SK-N-SH treated with all-trans-retinoic acid at 6 μM for 48 hours (cell line): Measurements from ENCODE around the gene NELFCD.

Experiments
- ARNTL ChIP-seq: fragments of 450-650 bp; formaldehyde crosslinking; IDR thresholded peaks from 2 replicates; pipeline ENCODE4 v1.5.0; 2020; ENCODE audit warnings: low read depth, mild to moderate bottlenecking, moderate library complexity, borderline replicate concordance
- BACH2 ChIP-seq: fragments of 250-450 bp; sonication (Bioruptor Pico); IDR thresholded peaks from 2 replicates; pipeline ENCODE4 v1.9.0; 2021; ENCODE audit warnings: mild to moderate bottlenecking, borderline replicate concordance
- GLIS3 ChIP-seq: fragments of 250-450 bp; sonication (Bioruptor Pico); IDR thresholded peaks from 2 replicates; pipeline ENCODE4 v1.5.0; 2020; ENCODE audit warnings: mild to moderate bottlenecking, moderate library complexity
- ISL1 ChIP-seq: fragments of 250-450 bp; sonication (Bioruptor Pico); IDR thresholded peaks from 2 replicates; pipeline ENCODE4 v2.1.2; 2022; ENCODE audit warnings: mild to moderate bottlenecking, moderate library complexity
- PATZ1 ChIP-seq: fragments of 250-450 bp; sonication (Bioruptor Pico); IDR thresholded peaks from 2 replicates; pipeline ENCODE4 v1.8.0; 2020; ENCODE audit warnings: mild to moderate bottlenecking, moderate library complexity, borderline replicate concordance
- RARB ChIP-seq: fragments of 250-450 bp; sonication (Bioruptor Pico); IDR thresholded peaks from 2 replicates; pipeline ENCODE4 v1.8.0; 2021; ENCODE audit warnings: mild to moderate bottlenecking, moderate library complexity
- SNAI2 ChIP-seq: fragments of 250-450 bp; sonication (Bioruptor Pico); IDR thresholded peaks from 2 replicates; pipeline ENCODE4 v1.5.0; 2020; ENCODE audit warnings: mild to moderate bottlenecking, moderate library complexity
- TOX ChIP-seq: fragments of 250-450 bp; sonication (Bioruptor Pico); IDR thresholded peaks from 2 replicates; pipeline ENCODE4 v1.8.0; 2021; ENCODE audit warnings: mild to moderate bottlenecking, moderate library complexity, borderline replicate concordance
- ZC3H10 ChIP-seq: fragments of 250-450 bp; sonication (Bioruptor Pico); IDR thresholded peaks from 2 replicates; pipeline ENCODE4 v1.5.1; 2021; ENCODE audit warnings: mild to moderate bottlenecking, moderate library complexity
- ZFP3 ChIP-seq: fragments of 250-450 bp; sonication (Bioruptor Pico); IDR thresholded peaks from 2 replicates; pipeline ENCODE4 v1.5.0; 2020; ENCODE audit warnings: mild to moderate bottlenecking, moderate library complexity
- ZFP30 ChIP-seq: fragments of 450-650 bp; formaldehyde crosslinking; IDR thresholded peaks from 2 replicates; pipeline ENCODE4 v1.5.0; 2022; ENCODE audit warnings: mild to moderate bottlenecking, moderate library complexity
- ZNF70 ChIP-seq: fragments of 450-650 bp; formaldehyde crosslinking; IDR thresholded peaks from 2 replicates; pipeline ENCODE4 v1.5.0; 2020; ENCODE audit warnings: mild to moderate bottlenecking, moderate library complexity
- ZNF8 ChIP-seq: fragments of 450-650 bp; formaldehyde crosslinking; IDR thresholded peaks from 2 replicates; pipeline ENCODE4 v1.5.0; 2020; ENCODE audit warnings: mild to moderate bottlenecking, moderate library complexity
- TF ChIP-seq, protein P1 (sequence below): fragments of 250-450 bp; sonication (Bioruptor Pico); IDR thresholded peaks from 2 replicates; pipeline ENCODE4 v1.5.1; 2020; ENCODE audit warnings: low read depth, mild to moderate bottlenecking, moderate library complexity

DNA sequence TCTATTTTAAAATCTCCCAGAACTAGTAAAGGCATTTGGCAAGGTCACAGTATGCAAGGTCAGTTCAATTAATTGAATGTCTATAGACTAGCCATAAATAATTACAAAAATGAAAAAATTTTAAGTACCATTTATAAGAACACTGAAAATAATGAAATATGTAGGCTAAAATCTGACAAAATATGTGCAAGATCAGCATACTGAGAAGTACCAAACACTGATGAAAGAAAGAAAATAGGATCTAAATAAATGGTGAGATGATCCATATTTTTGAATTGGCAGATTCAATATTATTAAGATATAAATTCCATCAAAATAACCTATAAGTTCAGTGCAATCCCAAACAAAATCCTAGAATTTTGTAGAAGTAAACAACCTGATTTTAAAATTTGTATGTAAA is 28.0 kb upstream of the NELFCD start:
- TF ChIP-seq ARNTL: no peak
- no peak for TF ChIP-seq SNAI2
- TF ChIP-seq PATZ1 (CRISPR knock-in tag): no peak
- no peak for TF ChIP-seq ISL1
- no peak for TF ChIP-seq TOX (CRISPR knock-in tag)
- TF ChIP-seq ZFP3: no peak
- no peak for TF ChIP-seq RARB
- no peak for TF ChIP-seq ZC3H10 (CRISPR knock-in tag)
- TF ChIP-seq BACH2 (CRISPR knock-in tag): no peak
- TF ChIP-seq GLIS3 (CRISPR knock-in tag): no peak
- TF ChIP-seq ZNF8 (CRISPR knock-in tag): no peak
- TF ChIP-seq ZNF70 (CRISPR knock-in tag): no peak
- TF ChIP-seq ZFP30 (CRISPR knock-in tag): no peak
- TF ChIP-seq, protein P1, sequence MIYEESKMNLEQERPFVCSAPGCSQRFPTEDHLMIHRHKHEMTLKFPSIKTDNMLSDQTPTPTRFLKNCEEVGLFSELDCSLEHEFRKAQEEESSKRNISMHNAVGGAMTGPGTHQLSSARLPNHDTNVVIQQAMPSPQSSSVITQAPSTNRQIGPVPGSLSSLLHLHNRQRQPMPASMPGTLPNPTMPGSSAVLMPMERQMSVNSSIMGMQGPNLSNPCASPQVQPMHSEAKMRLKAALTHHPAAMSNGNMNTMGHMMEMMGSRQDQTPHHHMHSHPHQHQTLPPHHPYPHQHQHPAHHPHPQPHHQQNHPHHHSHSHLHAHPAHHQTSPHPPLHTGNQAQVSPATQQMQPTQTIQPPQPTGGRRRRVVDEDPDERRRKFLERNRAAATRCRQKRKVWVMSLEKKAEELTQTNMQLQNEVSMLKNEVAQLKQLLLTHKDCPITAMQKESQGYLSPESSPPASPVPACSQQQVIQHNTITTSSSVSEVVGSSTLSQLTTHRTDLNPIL: no peak
